Natural killer cell (primary cell): ENCODE results near the gene RAD23B. TPM values are rescaled to one million over a fixed set of nuclear protein-coding genes. Genes with fewer than 3 reads are reported as not detected.
A peak's percentile ranks its signal among the peaks of the same experiment; 100 is the strongest.

ENCODE experiments used
- ATAC-seq, 3 donors: fragments of 150-1000 bp in 2 of 3; fragments of 200-7000 bp in 1 of 3; cut with Tn5 transposase; 1 replicate in 1 of 3; 2 replicates in 2 of 3; pipeline ENCODE4 v1.10.0; 2021; ENCODE audit warnings: mild to moderate bottlenecking in 2 of 3, moderate library complexity in 2 of 3
- DNase-seq, 2 donors: peaks; one replicate each; pipeline versions ENCODE4 v3.0.0 to v3.0.0-alpha.2; 2013 to 2021; ENCODE audit warnings: mixed read lengths in 1 of 2
- H3K27ac ChIP-seq: one replicate; pipeline ENCODE4 v1.5.1; 2013; ENCODE audit warnings: mild to moderate bottlenecking, low read length
- H3K27me3 ChIP-seq: one replicate; pipeline ENCODE4 v1.6.1; 2013; ENCODE audit warnings: low read length; ENCODE audit not compliant: control insufficient read depth, insufficient read depth
- H3K36me3 ChIP-seq: one replicate; pipeline ENCODE4 v1.6.1; 2013; ENCODE audit warnings: low read length; ENCODE audit not compliant: control insufficient read depth, insufficient read depth
- H3K4me1 ChIP-seq: one replicate; pipeline ENCODE4 v1.6.1; 2013; ENCODE audit warnings: low read length; ENCODE audit not compliant: control insufficient read depth, insufficient read depth
- H3K4me3 ChIP-seq: one replicate; pipeline ENCODE4 v1.5.1; 2013; ENCODE audit warnings: low read length
- H3K9me3 ChIP-seq: one replicate; pipeline ENCODE4 v1.6.1; 2013; ENCODE audit warnings: low read length; ENCODE audit not compliant: control insufficient read depth, insufficient read depth
- H3K27ac Mint-ChIP-seq, 2 donors: one replicate each; pipeline ENCODE4 v1.8.0; 2022; ENCODE audit warnings: mild to moderate bottlenecking in 2 of 2, mixed read lengths in 2 of 2, moderate library complexity in 1 of 2
- H3K27me3 Mint-ChIP-seq, 2 donors: one replicate each; pipeline ENCODE4 v1.8.0; 2022; ENCODE audit warnings: low read depth in 2 of 2, mixed read lengths in 2 of 2
- H3K36me3 Mint-ChIP-seq: one replicate; pipeline ENCODE4 v1.8.0; 2022; ENCODE audit warnings: mixed read lengths
- H3K4me1 Mint-ChIP-seq, 2 donors: one replicate each; pipeline ENCODE4 v1.8.0; 2022; ENCODE audit warnings: mixed read lengths in 2 of 2
- H3K4me3 Mint-ChIP-seq: one replicate; pipeline ENCODE4 v1.8.0; 2022; ENCODE audit warnings: mild to moderate bottlenecking, moderate library complexity, mixed read lengths
- H3K9me3 Mint-ChIP-seq, 2 donors: one replicate each; pipeline ENCODE4 v1.8.0; 2022; ENCODE audit warnings: mixed read lengths in 2 of 2
- CTCF ChIP-seq: fragments of 200-600 bp; IDR thresholded peaks from one replicate; pipeline ENCODE4 v1.8.0; 2022; ENCODE audit warnings: antibody characterized with exemption
- WGBS: methylation state at CpG from one replicate; pipeline ENCODE4 v1.1.7; 2013; ENCODE audit warnings: missing lambda C conversion rate; ENCODE audit not compliant: insufficient coverage; 5-methylcytosine and 5-hydroxymethylcytosine counted together
- intact Hi-C: fragments of 100-400 bp; cut with micrococcal nuclease; formaldehyde crosslinking; loops from one replicate; pipeline ENCODE4 v1.14.2; 2022
- total RNA-seq, 4 donors: library from RNA; stranded (reverse); fragments of 120-200 nt in 1 of 4; gene quantifications; one replicate each; pipeline versions ENCODE4 v1.2.3 to v1.2.4, GENCODE V29; 2013 to 2022

RAD23B gene
- total RNA-seq, 3 donors from 2014 or later (not counting 1 experiment from before 2014, with no cell fraction given) = 85.6 to 101 (median 92.6) TPM

- no peak overlapping the region for H3K27ac ChIP-seq
- no peaks in the 10 kb centered on the region for H3K36me3 ChIP-seq
- Mint-ChIP-seq H3K27ac (peak overlapping the region in 1 of 2 donors; percentile 44), H3K4me1 (peaks cover 12 to 16% of the 10 kb centered on the region in 2 donors), H3K9me3 (peaks cover 2 to 4% of the 10 kb centered on the region in 2 donors), H3K4me3 (no peak overlapping the region), H3K27me3 (no peaks in the 10 kb centered on the region), H3K36me3 (peaks cover 6% of the 10 kb centered on the region)
- intact Hi-C loops = no loop called here
- no peak overlapping the region for H3K4me3 ChIP-seq
- ATAC-seq = no peak
- no CpG with 5 or more reads among the region's 4 CpGs for WGBS
- H3K9me3 ChIP-seq = no peaks in the 10 kb centered on the region
- peaks cover 2% of the 10 kb centered on the region for H3K27me3 ChIP-seq
- DNase-seq = no peak
- no peak for TF ChIP-seq CTCF
- no peaks in the 10 kb centered on the region for H3K4me1 ChIP-seq
Measured at GRCh38 chr9:107269681-107270080, 13.4 kb upstream of the RAD23B start.

GRCh38 chr9:107270082-107270481 is 13.0 kb upstream of the RAD23B start:
- Mint-ChIP-seq H3K36me3 (peaks cover 3% of the 10 kb centered on the region), H3K27me3 (no peaks in the 10 kb centered on the region), H3K27ac (peak overlapping the region in 1 of 2 donors; percentile 44), H3K4me1 (peaks cover 12 to 16% of the 10 kb centered on the region in 2 donors), H3K4me3 (no peak overlapping the region), H3K9me3 (peaks cover 2 to 4% of the 10 kb centered on the region in 2 donors)
- Histone ChIP-seq H3K9me3 (no peaks in the 10 kb centered on the region), H3K36me3 (no peaks in the 10 kb centered on the region), H3K27ac (no peak overlapping the region), H3K4me1 (no peaks in the 10 kb centered on the region), H3K4me3 (no peak overlapping the region), H3K27me3 (peaks cover 2% of the 10 kb centered on the region)
- intact Hi-C loops = no loop called here
- no peak for TF ChIP-seq CTCF
- ATAC-seq = no peak
- WGBS = no CpG with 5 or more reads among the region's 1 CpG
- DNase-seq = no peak

GRCh38 chr9:107270580-107270979 is 12.5 kb upstream of the RAD23B start:
- no peaks in the 10 kb centered on the region for H3K9me3 ChIP-seq
- Mint-ChIP-seq H3K36me3 (no peaks in the 10 kb centered on the region), H3K4me1 (peaks cover 12 to 16% of the 10 kb centered on the region in 2 donors), H3K27me3 (no peaks in the 10 kb centered on the region), H3K27ac (peak overlapping the region in 1 of 2 donors; percentile 44), H3K9me3 (no peaks in the 10 kb centered on the region), H3K4me3 (no peak overlapping the region)
- H3K4me1 ChIP-seq = no peaks in the 10 kb centered on the region
- peaks cover 3% of the 10 kb centered on the region for H3K27me3 ChIP-seq
- H3K36me3 ChIP-seq = no peaks in the 10 kb centered on the region
- no peak overlapping the region for H3K4me3 ChIP-seq
- TF ChIP-seq CTCF = no peak
- DNase-seq (no peak), ATAC-seq (no peak)
- H3K27ac ChIP-seq = no peak overlapping the region
- intact Hi-C loops = no loop called here

GRCh38 chr9:107273634-107274033 is 9.4 kb upstream of the RAD23B start:
- Histone ChIP-seq H3K9me3 (no peaks in the 10 kb centered on the region), H3K36me3 (no peaks in the 10 kb centered on the region), H3K27ac (no peak overlapping the region), H3K27me3 (peaks cover 5% of the 10 kb centered on the region), H3K4me3 (no peak overlapping the region), H3K4me1 (no peaks in the 10 kb centered on the region)
- 86% methylated on average over 2 of the region's 4 CpGs for WGBS
- intact Hi-C loops = no loop called here
- DNase-seq = no peak
- Mint-ChIP-seq H3K27me3 (no peaks in the 10 kb centered on the region), H3K4me1 (peaks cover 12 to 16% of the 10 kb centered on the region in 2 donors), H3K36me3 (no peaks in the 10 kb centered on the region), H3K4me3 (no peak overlapping the region), H3K27ac (no peak overlapping the region), H3K9me3 (no peaks in the 10 kb centered on the region)
- ATAC-seq = no peak
- TF ChIP-seq CTCF = no peak
